ENCODE data around the gene ZNF578. TPM values are rescaled to one million over a fixed set of nuclear protein-coding genes. Genes with fewer than 3 reads are reported as not detected.
"Not testable (repeated sequence)": the region's sequence is repeated elsewhere in the genome, so short reads cannot be mapped to it uniquely, and the experiment has no call there.

The ZNF578 gene
- total and polyA plus RNA-seq, 10 of the 15 experiments (the other 5 are each of a cell fraction or from before 2014, with no cell fraction given): 0.10 to 0.43 (median 0.16) TPM; not detected in 4

DNA sequence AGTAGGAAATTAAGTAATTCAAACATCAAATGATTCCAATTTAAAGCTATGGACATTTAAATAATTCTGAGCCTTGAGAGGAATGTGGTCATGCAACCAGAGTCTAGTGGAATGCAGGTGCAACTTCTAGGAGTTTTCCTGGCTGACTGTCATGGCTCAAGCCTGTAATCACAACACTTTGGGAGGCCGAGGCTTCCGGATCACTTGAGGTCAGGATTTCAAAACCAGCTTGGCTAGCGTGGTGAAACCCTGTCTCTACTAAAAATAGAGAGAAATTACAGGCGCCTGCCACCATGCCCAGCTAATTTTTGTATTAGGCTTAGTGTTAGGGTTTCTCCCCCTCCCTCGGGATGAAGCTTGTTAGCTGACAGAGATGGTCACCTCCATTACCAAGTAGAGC lies 80.5 kb downstream of the ZNF578 start (continued):
- TF ChIP-seq TCF7 (IDR thresholded peaks at IDR 0.05; ENCODE audit: borderline replicate concordance) (no peak), PML (IDR thresholded peaks at IDR 0.05; ENCODE audit: low read length) (no peak), EED (IDR thresholded peaks at IDR 0.05; ENCODE audit: low read depth) (no peak), RAD51 (IDR thresholded peaks at IDR 0.05) (no peak), PAX8 (IDR thresholded peaks at IDR 0.05) (no peak), SMAD5 (IDR thresholded peaks at IDR 0.05; ENCODE audit: low read depth) (no peak), IKZF1 (conservative IDR thresholded peaks at IDR 0.05) (no peak), ZNF274 (IDR thresholded peaks at IDR 0.05; ENCODE audit: insufficient read depth, insufficient read length) (no peak), IRF4 (IDR thresholded peaks at IDR 0.05; ENCODE audit: low read depth, low read length) (no peak), MTA3 (IDR thresholded peaks at IDR 0.05; ENCODE audit: borderline replicate concordance, low read length) (no peak), ZNF24 (IDR thresholded peaks at IDR 0.05) (no peak)
- TF ChIP-seq, protein P1, sequence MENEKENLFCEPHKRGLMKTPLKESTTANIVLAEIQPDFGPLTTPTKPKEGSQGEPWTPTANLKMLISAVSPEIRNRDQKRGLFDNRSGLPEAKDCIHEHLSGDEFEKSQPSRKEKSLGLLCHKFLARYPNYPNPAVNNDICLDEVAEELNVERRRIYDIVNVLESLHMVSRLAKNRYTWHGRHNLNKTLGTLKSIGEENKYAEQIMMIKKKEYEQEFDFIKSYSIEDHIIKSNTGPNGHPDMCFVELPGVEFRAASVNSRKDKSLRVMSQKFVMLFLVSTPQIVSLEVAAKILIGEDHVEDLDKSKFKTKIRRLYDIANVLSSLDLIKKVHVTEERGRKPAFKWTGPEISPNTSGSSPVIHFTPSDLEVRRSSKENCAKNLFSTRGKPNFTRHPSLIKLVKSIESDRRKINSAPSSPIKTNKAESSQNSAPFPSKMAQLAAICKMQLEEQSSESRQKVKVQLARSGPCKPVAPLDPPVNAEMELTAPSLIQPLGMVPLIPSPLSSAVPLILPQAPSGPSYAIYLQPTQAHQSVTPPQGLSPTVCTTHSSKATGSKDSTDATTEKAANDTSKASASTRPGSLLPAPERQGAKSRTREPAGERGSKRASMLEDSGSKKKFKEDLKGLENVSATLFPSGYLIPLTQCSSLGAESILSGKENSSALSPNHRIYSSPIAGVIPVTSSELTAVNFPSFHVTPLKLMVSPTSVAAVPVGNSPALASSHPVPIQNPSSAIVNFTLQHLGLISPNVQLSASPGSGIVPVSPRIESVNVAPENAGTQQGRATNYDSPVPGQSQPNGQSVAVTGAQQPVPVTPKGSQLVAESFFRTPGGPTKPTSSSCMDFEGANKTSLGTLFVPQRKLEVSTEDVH (IDR thresholded peaks at IDR 0.05; ENCODE audit: low read depth, partially characterized antibody): no peak
- TF ChIP-seq, protein P2, sequence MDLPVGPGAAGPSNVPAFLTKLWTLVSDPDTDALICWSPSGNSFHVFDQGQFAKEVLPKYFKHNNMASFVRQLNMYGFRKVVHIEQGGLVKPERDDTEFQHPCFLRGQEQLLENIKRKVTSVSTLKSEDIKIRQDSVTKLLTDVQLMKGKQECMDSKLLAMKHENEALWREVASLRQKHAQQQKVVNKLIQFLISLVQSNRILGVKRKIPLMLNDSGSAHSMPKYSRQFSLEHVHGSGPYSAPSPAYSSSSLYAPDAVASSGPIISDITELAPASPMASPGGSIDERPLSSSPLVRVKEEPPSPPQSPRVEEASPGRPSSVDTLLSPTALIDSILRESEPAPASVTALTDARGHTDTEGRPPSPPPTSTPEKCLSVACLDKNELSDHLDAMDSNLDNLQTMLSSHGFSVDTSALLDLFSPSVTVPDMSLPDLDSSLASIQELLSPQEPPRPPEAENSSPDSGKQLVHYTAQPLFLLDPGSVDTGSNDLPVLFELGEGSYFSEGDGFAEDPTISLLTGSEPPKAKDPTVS (IDR thresholded peaks at IDR 0.05; ENCODE audit: low read depth, low read length): no peak
- TF ChIP-seq, protein P3, sequence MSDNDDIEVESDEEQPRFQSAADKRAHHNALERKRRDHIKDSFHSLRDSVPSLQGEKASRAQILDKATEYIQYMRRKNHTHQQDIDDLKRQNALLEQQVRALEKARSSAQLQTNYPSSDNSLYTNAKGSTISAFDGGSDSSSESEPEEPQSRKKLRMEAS (IDR thresholded peaks at IDR 0.05; ENCODE audit: low read depth, low read length): no peak
- TF ChIP-seq, protein P4, sequence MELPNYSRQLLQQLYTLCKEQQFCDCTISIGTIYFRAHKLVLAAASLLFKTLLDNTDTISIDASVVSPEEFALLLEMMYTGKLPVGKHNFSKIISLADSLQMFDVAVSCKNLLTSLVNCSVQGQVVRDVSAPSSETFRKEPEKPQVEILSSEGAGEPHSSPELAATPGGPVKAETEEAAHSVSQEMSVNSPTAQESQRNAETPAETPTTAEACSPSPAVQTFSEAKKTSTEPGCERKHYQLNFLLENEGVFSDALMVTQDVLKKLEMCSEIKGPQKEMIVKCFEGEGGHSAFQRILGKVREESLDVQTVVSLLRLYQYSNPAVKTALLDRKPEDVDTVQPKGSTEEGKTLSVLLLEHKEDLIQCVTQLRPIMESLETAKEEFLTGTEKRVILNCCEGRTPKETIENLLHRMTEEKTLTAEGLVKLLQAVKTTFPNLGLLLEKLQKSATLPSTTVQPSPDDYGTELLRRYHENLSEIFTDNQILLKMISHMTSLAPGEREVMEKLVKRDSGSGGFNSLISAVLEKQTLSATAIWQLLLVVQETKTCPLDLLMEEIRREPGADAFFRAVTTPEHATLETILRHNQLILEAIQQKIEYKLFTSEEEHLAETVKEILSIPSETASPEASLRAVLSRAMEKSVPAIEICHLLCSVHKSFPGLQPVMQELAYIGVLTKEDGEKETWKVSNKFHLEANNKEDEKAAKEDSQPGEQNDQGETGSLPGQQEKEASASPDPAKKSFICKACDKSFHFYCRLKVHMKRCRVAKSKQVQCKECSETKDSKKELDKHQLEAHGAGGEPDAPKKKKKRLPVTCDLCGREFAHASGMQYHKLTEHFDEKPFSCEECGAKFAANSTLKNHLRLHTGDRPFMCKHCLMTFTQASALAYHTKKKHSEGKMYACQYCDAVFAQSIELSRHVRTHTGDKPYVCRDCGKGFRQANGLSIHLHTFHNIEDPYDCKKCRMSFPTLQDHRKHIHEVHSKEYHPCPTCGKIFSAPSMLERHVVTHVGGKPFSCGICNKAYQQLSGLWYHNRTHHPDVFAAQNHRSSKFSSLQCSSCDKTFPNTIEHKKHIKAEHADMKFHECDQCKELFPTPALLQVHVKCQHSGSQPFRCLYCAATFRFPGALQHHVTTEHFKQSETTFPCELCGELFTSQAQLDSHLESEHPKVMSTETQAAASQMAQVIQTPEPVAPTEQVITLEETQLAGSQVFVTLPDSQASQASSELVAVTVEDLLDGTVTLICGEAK (IDR thresholded peaks at IDR 0.05; ENCODE audit: borderline replicate concordance): no peak

DNA sequence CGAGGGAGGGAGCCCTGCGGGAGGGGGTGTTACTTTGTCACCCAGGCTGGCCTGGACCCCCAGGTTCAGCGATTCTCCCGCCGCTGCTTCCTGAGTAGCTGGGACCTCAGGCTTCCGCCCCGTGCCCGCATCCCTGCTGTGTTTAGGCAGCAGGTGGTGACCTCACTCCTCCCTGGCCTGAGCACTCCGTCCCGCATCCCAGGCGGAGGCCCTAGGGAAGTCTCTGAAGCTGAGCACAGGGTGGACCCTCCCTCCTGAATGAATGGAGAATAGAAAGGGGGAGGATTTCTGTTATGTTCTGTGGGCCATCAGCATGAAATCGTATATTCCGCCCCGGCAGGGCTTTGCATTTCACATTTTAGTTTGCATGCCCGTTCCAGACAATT lies 82.0 kb downstream of the ZNF578 start:
- BruUV-seq (replicated peaks): TSS peak; percentile 92
- H2AFZ ChIP-seq (ENCODE audit: control insufficient read depth, low read depth, low read length); DNase-seq (ENCODE audit: low read depth, low spot score); H3K27ac ChIP-seq (ENCODE audit: control insufficient read depth, insufficient read depth); FAIRE-seq; RAD21 ChIA-PET (ENCODE audit: unreplicated experiment); H3K4me1 ChIP-seq (ENCODE audit: control insufficient read depth, insufficient read depth, low read length); H3K36me3 ChIP-seq (ENCODE audit: control insufficient read depth in 2 of 2, insufficient read depth in 2 of 2, low read length in 1 of 2); H3K79me2 ChIP-seq (ENCODE audit: control insufficient read depth, insufficient read depth, low read length); H3K27me3 ChIP-seq (replicated peaks in 1 of 2; ENCODE audit: control insufficient read depth in 2 of 2, insufficient read depth in 2 of 2, low read length in 1 of 2); SMC1A ChIA-PET (ENCODE audit: uncharacterized antibody, unreplicated experiment); H3K9me3 ChIP-seq (replicated peaks; ENCODE audit: control insufficient read depth, insufficient read depth, low read length); H4K20me1 ChIP-seq (ENCODE audit: control insufficient read depth, insufficient read depth): not testable (repeated sequence)
- in situ Hi-C loops (cut with MboI): loop anchor here (25.0 kb wide), 1 partner anchor 1148 kb away; the partner anchor contains the start of genes C19orf84 and LIM2
- intact Hi-C loops (cut with micrococcal nuclease; ENCODE audit: unreplicated experiment): loop anchor here (5.0 kb wide), 1 partner anchor 102 kb away; the partner anchor contains the start of gene ZNF83
- peak overlapping the region; percentile 47; the same call in 1 of the 2 replicates for H3K9ac ChIP-seq (ENCODE audit: control insufficient read depth, insufficient read depth, low read length)
- peak overlapping the region; percentile 92 for H3K4me3 ChIP-seq
- POLR2A ChIA-PET: interaction anchor here (0.7 kb wide), 2 partner anchors 332 to 1654 kb away, joined by 3 to 4 read pairs; no protein-coding TSS in a partner anchor
- H3K4me2 ChIP-seq (ENCODE audit: control insufficient read depth, insufficient read depth): peak overlapping the region; percentile 86
- CTCF ChIA-PET: interaction anchor here (0.7 kb wide), 2 partner anchors 8 to 89 kb away, joined by 3 to 4 read pairs; no protein-coding TSS in a partner anchor
- peak; percentile 5 for ATAC-seq
- WGBS (ENCODE audit: insufficient coverage, insufficient replicate concordance, low lambda C conversion rate, missing lambda C conversion rate): 16% methylated on average over 13 of the region's 15 CpGs
